GM12872 (cell line): ENCODE results near the gene PCNA.

ENCODE experiments used
- TF ChIP-seq, protein P1 (sequence below): IDR thresholded peaks from 3 replicates; pipeline ENCODE4 v1.5.1; 2011; ENCODE audit warnings: low read depth, mild to moderate bottlenecking, low read length, moderate library complexity; ENCODE audit not compliant: insufficient read depth

Gene PCNA

DNA sequence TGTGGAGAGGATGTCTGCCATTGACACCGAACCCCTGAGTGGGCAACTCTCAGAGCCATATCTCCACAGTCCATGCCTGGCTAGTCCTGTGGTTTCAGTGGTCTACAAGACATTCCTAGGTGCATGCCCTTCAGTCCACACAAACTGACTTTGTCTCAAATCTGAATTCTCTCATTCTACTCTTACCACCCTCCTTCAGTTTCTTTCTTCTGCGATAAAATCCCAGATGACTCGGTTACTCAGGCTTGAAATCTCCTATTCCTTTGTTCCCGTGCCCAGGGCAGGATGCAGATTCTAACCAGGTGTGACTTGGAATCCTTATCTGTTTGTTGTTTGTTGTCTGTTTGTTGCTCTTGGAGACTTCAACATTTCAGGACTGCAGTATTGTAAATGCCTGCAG lies 16.3 kb upstream of the PCNA start:
- TF ChIP-seq, protein P1, sequence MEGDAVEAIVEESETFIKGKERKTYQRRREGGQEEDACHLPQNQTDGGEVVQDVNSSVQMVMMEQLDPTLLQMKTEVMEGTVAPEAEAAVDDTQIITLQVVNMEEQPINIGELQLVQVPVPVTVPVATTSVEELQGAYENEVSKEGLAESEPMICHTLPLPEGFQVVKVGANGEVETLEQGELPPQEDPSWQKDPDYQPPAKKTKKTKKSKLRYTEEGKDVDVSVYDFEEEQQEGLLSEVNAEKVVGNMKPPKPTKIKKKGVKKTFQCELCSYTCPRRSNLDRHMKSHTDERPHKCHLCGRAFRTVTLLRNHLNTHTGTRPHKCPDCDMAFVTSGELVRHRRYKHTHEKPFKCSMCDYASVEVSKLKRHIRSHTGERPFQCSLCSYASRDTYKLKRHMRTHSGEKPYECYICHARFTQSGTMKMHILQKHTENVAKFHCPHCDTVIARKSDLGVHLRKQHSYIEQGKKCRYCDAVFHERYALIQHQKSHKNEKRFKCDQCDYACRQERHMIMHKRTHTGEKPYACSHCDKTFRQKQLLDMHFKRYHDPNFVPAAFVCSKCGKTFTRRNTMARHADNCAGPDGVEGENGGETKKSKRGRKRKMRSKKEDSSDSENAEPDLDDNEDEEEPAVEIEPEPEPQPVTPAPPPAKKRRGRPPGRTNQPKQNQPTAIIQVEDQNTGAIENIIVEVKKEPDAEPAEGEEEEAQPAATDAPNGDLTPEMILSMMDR = no peak

DNA sequence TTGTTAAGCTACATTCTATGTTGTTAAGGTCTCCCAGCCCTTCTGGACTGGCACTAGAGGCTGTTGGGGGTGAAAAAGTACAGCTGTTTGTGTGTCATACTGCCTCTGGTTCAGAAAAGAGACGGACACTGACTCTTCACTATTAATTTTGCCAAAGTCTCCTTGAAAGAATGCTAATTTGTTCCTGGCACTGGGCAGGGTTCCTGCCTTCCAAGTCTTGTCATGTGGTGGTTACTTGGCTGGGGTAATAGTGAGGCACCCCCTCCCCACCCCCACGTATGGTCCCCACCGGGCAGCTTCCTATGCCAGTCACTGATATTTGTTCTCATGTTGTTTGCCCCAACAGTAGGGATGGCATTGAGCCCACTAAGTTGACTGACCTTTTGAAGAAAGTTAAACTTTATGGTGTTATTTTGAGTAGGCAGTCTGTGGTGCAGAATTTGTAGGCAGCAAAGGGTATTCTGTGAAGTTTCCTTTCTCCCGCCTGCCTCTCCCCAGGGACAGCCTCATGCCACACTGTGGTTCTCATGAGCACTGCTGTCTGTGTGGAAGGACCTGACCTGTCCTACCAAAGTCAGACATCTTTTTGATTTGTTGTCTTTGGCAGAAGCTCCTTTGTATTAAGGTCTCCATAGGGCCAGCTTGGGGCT lies 15.7 kb upstream of the PCNA start:
- TF ChIP-seq, protein P1 = no peak

DNA sequence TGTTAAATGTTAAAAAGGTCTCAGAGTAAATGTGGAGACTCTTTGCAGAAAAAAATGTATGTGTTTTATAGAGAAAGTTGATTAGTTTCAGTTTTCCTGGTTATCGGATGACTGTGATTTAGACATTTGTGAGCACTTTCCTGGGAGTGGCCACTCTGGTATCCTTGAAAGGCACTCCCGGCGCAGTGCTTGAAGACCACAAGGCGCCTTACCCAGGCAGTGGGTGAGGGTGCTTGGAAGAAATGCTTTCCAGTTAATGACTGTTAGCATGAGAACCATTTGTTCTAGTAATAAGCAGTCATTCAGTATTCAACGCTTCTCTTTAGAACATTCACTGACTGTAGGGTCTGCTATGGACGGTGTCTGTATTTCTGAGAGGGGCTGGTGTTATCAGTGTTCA lies 14.2 kb upstream of the PCNA start:
- TF ChIP-seq, protein P1 = no peak

DNA sequence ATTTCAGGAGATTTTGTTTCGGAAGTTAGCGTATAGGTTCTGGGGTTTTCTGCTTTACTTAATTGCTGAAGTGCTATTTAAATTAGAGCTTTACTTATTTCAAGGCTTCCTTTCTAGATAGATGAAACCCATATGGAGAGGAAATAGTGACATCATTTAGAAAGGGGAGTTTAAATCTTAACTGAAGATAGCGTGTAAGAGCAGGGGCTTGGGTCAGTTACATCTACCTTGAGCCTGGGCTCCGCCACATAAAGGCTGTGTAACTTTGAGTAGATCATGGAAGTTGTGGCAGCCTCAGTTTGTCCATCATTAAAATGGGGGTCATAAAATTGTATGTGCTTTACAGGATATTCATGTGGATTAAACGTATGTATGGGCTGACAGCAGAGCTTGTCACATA lies 11.7 kb upstream of the PCNA start:
- TF ChIP-seq, protein P1 = no peak

DNA sequence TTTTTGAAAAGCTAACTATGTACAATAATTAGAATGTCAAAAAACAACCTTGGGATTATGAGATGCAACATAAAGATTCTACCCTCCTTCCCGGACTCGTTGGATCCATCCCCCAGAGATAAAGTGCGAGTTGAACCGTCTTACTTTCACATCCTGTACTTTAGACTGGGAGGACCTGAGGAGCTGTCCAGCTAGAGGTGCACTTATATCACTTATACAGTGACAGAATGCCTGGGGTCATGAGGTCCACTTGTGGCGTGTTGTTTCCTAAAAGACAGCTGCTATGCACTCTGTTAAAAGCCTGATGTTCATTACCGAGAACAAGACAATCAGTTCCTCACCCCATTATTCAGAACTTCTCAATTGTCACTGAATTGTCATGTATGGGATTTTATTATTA lies 9.1 kb upstream of the PCNA start:
- TF ChIP-seq, protein P1 = no peak

DNA sequence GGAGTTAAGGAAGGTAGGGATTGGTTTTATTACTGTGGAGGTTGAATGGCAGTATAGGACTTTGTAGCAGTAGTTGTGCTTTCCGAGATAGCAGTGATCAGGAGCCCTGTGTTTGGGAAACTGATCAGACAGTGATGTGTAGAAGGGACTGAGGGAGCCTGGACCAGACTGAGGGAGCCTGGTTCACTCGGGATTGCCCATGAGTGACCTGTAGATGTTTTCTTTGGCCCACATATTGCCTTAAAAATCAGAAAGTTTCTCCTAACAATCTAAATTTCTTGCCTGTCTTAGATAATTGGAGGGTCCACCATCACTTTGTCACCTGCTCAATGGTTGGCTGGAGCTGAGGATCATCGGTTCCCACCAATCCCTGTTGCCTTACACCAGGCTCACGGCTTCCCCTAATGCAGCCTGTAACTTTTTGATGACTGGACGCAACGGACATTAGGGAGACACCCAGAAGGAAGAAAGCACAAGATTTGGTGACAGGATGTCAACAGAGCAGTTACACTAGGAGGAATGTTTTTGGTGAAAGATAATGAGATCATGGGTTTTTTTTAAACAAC lies 8.2 kb upstream of the PCNA start:
- TF ChIP-seq, protein P1 = no peak

DNA sequence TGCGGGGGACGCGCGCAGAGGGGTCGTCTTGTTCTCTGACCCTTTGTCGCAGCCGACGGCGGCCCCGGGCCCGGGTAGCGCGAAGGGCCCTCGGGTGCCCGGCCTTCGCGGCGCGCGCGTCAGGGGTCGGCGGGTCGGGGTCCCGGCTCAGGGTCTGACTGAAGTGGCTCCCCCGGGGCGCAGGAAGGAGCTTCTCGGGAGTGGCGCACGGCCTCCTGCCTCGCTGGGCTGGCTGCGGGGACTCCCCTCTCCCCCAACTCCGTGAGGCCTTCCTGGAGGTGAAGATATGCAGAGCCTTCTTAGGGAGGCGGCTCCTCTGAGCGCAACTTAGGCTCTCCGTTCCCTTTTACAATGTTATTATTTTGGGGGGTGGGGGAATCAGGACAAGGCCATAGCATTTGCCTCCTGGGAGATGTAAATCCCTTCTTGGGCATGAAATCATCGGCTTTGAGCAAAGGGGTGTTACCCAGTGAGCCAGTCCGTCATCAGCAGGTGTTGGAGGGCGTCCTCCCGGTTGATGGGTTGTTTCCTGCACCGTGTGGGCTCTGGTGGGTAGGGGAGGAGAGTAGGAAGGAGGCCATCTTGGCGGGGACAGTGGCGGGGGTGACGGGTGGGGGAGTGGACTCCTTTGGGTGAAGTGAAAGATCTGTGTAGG lies 7.6 kb upstream of the PCNA start:
- TF ChIP-seq, protein P1 = no peak
